ENCODE results near the gene PDLIM4. TPM values are rescaled to one million over a fixed set of nuclear protein-coding genes. Genes with fewer than 3 reads are reported as not detected.

The PDLIM4 gene
- total RNA-seq, 6 experiments from 2014 or later, result 0.24 to 0.95 (median 0.40) TPM; not detected in 2

- ATAC-seq, result no peak
- H3K9me3 ChIP-seq, result no peaks in the 10 kb centered on the region
- no peak overlapping the region for H3K27ac ChIP-seq
- intact Hi-C loops (cut with DNase I), result no loop called here
- H3K4me1 ChIP-seq, result no peaks in the 10 kb centered on the region
- no peak overlapping the region for H3K4me3 ChIP-seq
- H3K27me3 ChIP-seq, result no peaks in the 10 kb centered on the region
- WGBS (ENCODE audit: insufficient coverage, low coverage, low lambda C conversion rate, missing lambda C conversion rate), result 60% methylated on average over 1 of the region's 6 CpGs
- H3K36me3 ChIP-seq, result no peaks in the 10 kb centered on the region
- TF ChIP-seq CTCF (IDR thresholded peaks at IDR 0.05), result no peak
- no peak for TF ChIP-seq POLR2A (IDR thresholded peaks at IDR 0.05)
- DNase-seq, result peak in 1 of 3 donors; percentile 28
Observed at GRCh38 chr5:132267931-132268768, 10.7 kb downstream of the PDLIM4 start.

DNA sequence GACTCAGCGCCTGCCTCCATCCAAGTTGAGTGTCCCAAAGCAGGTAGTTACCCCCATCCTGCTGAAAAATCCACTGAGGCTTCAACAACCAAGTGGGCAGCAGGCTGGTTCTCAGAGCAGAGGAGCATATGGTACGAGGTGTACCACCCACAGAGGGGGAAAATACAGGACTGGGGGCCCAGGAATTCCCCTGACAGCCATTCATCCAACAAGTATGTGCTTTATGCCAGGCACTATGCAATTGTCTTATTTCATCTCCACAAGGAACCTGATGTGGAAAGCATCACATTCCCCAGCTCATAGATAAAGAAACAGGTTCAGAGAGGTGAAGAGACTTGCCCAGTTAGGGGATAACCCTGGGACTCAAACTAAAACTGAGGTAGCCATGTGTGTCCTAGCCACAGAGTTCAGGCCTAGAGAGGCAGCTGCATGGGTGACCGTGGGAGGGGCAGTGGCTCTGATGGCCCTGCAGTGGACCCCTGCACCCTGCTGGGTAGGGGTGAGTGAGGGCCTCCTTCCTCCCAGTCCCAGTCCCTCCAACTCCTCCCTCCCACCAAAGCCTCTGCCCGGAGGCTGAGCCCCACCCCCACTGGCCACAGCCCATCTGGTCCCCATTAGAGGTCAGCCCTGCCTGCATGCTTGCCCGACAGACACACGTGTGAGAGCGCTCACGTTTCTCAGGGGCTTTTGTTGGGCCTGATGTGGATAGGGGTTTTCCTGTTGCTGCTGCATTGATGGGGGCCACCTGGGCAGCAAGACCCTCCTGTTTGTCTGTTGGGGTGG is 11.5 kb downstream of the PDLIM4 start:
- Histone ChIP-seq H3K36me3 (no peaks in the 10 kb centered on the region), H3K9me3 (no peaks in the 10 kb centered on the region), H3K27ac (no peak overlapping the region), H3K4me1 (no peaks in the 10 kb centered on the region), H3K4me3 (no peak overlapping the region), H3K27me3 (no peaks in the 10 kb centered on the region)
- peak in 1 of 3 donors; percentile 35 for DNase-seq
- no peak for ATAC-seq
- no peak for TF ChIP-seq POLR2A (IDR thresholded peaks at IDR 0.05)
- no peak for TF ChIP-seq CTCF (IDR thresholded peaks at IDR 0.05)
- intact Hi-C loops (cut with DNase I), result no loop called here
- 60% methylated on average over 1 of the region's 8 CpGs for WGBS (ENCODE audit: insufficient coverage, low coverage, low lambda C conversion rate, missing lambda C conversion rate)

DNA sequence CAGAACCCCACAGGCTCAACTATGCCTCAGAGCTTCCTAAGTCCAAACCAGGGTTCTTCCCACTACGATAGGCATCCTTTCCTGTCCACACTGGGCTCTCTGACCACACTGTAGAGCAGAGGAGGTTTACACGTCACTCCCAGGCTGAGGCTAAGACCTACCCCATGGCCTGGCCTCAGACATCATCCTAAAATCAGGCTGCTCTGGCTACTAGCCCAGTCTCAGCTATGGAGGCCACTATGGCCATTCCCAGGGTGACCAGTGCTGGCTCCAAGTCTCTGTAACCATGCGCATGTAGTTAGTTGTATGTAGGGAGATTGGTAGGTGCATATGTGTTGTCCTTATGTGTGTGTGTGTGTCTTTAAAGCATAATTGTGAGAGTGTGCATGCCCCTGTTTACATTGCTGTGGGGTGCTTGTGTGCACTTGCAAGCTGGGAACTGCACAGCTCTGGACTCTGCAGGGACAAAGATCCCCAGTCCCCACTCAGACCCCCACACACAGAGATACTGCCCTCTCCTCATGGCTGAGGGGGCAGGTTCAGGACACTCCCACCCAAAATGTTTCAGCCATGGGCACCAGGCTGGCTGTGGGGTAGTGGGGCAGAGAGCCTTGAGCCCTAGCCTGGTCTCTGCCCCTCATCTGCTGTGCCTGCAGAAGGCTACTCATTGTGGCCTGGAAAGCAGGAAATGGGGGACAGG is 12.3 kb downstream of the PDLIM4 start:
- no peak for ATAC-seq
- TF ChIP-seq POLR2A (IDR thresholded peaks at IDR 0.05) (no peak), CTCF (IDR thresholded peaks at IDR 0.05) (no peak)
- no CpG with 5 or more reads among the region's 3 CpGs for WGBS (ENCODE audit: insufficient coverage, low coverage, low lambda C conversion rate, missing lambda C conversion rate)
- Histone ChIP-seq H3K36me3 (no peaks in the 10 kb centered on the region), H3K27me3 (no peaks in the 10 kb centered on the region), H3K9me3 (no peaks in the 10 kb centered on the region), H3K4me3 (no peak overlapping the region), H3K4me1 (no peaks in the 10 kb centered on the region), H3K27ac (no peak overlapping the region)
- DNase-seq, result peak in 1 of 3 donors; percentile 31
- intact Hi-C loops (cut with DNase I), result no loop called here

DNA sequence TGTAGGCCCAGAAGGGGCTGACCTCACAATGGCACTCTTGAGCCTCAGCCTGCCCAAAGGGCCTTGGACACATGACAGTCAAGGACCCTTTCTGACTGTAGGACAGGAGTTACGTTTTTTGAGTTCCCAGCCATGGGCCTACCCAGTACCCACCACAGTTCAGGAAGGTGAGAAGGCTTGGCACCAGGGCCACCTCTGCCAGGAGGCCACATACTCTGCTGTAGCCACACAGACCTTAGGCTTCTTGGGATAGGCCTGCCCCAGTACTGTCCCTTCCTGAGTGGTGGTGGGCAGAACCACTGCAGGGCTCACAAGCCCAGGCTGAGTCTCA is 12.8 kb downstream of the PDLIM4 start:
- DNase-seq (peak in 1 of 3 donors; percentile 15), ATAC-seq (no peak)
- Histone ChIP-seq H3K4me3 (no peak overlapping the region), H3K27ac (no peak overlapping the region), H3K36me3 (no peaks in the 10 kb centered on the region), H3K27me3 (no peaks in the 10 kb centered on the region), H3K4me1 (no peaks in the 10 kb centered on the region), H3K9me3 (no peaks in the 10 kb centered on the region)
- intact Hi-C loops (cut with DNase I), result no loop called here
- WGBS (ENCODE audit: insufficient coverage, low coverage, low lambda C conversion rate, missing lambda C conversion rate), result no CpG with 5 or more reads among the region's 1 CpG
- no peak for TF ChIP-seq POLR2A (IDR thresholded peaks at IDR 0.05)
- no peak for TF ChIP-seq CTCF (IDR thresholded peaks at IDR 0.05)
